Esophagus squamous epithelium (tissue), 4 donors: ENCODE data around the gene MRPS18B.

Source experiments
- POLR2A ChIP-seq, 4 donors: fragments of 450-650 bp; IDR thresholded peaks; one replicate each; pipeline ENCODE4 v1.6.1; 2017; ENCODE audit warnings: antibody characterized with exemption in 4 of 4, mild to moderate bottlenecking in 4 of 4, moderate library complexity in 3 of 4
- TF ChIP-seq, protein P1 (sequence below), 6 experiments: fragments of 450-650 bp in 4 of 6; fragments of 200-600 bp in 2 of 6; sonication (generic) in 2 of 6; IDR thresholded peaks; one replicate each; pipeline ENCODE4 v1.5.1; 2016 to 2019; ENCODE audit warnings: antibody characterized with exemption in 6 of 6, mild to moderate bottlenecking in 4 of 6, moderate library complexity in 4 of 6

DNA sequence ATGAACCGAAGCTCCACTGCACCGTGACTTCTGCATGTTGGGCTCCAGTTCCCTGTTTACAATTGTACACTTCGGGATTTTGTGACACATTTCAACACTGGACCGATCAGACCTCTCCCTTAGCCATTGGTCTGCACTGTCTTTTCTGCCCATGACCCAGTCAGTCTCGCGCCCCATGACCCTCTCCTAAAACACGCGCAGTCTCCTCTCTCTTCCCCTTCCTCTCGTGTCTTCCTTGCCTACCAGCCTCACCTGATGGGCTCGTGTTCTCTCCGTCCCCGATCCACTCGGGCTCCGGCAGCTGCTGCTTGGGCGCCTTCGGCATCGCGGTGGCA, 46.9 kb upstream of the MRPS18B start:
- TF ChIP-seq, protein P1, sequence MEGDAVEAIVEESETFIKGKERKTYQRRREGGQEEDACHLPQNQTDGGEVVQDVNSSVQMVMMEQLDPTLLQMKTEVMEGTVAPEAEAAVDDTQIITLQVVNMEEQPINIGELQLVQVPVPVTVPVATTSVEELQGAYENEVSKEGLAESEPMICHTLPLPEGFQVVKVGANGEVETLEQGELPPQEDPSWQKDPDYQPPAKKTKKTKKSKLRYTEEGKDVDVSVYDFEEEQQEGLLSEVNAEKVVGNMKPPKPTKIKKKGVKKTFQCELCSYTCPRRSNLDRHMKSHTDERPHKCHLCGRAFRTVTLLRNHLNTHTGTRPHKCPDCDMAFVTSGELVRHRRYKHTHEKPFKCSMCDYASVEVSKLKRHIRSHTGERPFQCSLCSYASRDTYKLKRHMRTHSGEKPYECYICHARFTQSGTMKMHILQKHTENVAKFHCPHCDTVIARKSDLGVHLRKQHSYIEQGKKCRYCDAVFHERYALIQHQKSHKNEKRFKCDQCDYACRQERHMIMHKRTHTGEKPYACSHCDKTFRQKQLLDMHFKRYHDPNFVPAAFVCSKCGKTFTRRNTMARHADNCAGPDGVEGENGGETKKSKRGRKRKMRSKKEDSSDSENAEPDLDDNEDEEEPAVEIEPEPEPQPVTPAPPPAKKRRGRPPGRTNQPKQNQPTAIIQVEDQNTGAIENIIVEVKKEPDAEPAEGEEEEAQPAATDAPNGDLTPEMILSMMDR (IDR thresholded peaks at IDR 0.05): no peak
- no peak for TF ChIP-seq POLR2A (IDR thresholded peaks at IDR 0.05)
